K562 (cell line): ENCODE data around the gene RARA.
"Not testable (repeated sequence)": the region's sequence is repeated elsewhere in the genome, so short reads cannot be mapped to it uniquely, and the experiment has no call there.

ENCODE experiments used
- ATF2 ChIP-seq: sonication (generic); formaldehyde crosslinking; IDR thresholded peaks from 2 replicates; pipeline ENCODE4 v1.8.1; 2022; ENCODE audit warnings: missing genetic modification reagents
- BRCA1 ChIP-seq, 2 experiments: fragments of 450-650 bp in 1 of 2; sonication (generic) in 1 of 2; formaldehyde crosslinking in 1 of 2; IDR thresholded peaks; 2 replicates each; pipeline versions ENCODE4 v1.5.0 to v1.6.1; 2017 to 2020; ENCODE audit warnings: mild to moderate bottlenecking in 1 of 2, missing genetic modification reagents in 1 of 2
- BRD9 ChIP-seq: fragments of 450-650 bp; IDR thresholded peaks from 2 replicates; pipeline ENCODE4 v1.6.1; 2018; ENCODE audit warnings: low read depth; ENCODE audit not compliant: partially characterized antibody
- CBX2 ChIP-seq: fragments of 200-600 bp; sonication (generic); IDR thresholded peaks from one replicate; pipeline ENCODE4 v1.6.1; 2012; ENCODE audit warnings: mild to moderate bottlenecking, low read length, inconsistent platforms; ENCODE audit not compliant: insufficient read depth, poor library complexity, severe bottlenecking
- EHMT2 ChIP-seq: fragments of 450-650 bp; IDR thresholded peaks from 2 replicates; pipeline ENCODE4 v1.6.1; 2018; ENCODE audit warnings: antibody characterized with exemption
- EZH2 ChIP-seq: IDR thresholded peaks from 2 replicates; pipeline ENCODE4 v1.6.1; 2012; ENCODE audit warnings: low read depth, mild to moderate bottlenecking, inconsistent platforms, low read length, borderline replicate concordance
- MTA2 ChIP-seq: fragments of 450-650 bp; IDR thresholded peaks from 2 replicates; pipeline ENCODE4 v1.6.1; 2016; ENCODE audit warnings: low read depth
- USF2 ChIP-seq: sonication (generic); formaldehyde crosslinking; IDR thresholded peaks from 2 replicates; pipeline ENCODE4 v1.5.0; 2020; ENCODE audit warnings: missing genetic modification reagents
- ZBTB2 ChIP-seq: fragments of 450-650 bp; IDR thresholded peaks from 2 replicates; pipeline ENCODE4 v1.6.1; 2016; ENCODE audit warnings: antibody characterized with exemption
- TF ChIP-seq, protein P1 (sequence below): sonication (generic); formaldehyde crosslinking; IDR thresholded peaks from 2 replicates; pipeline ENCODE4 v1.9.0; 2022; ENCODE audit warnings: mild to moderate bottlenecking, missing genetic modification reagents

DNA sequence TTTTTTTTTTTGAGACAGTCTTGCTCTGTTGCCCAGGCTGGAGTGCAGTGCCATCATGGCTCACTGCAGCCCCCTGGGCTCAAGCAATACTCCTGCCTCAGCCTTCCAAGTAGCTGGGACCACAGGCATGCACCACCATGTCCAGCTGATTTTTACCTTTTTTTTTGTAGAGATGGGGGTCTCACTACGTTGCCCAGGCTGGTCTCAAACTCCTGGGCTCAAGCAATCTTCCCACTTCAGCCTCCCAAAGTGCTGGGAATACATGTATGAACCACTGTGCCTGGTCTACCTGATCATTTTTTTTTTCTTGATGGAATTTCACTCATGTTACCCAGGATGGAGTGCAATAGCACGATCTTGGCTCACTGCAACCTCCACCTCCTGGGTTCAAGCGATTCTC is 77.6 kb downstream of the RARA start:
- not testable (repeated sequence) for TF ChIP-seq EHMT2; ZBTB2; BRCA1 (IDR thresholded peaks at IDR 0.05); BRCA1 (CRISPR knock-in tag; IDR thresholded peaks at IDR 0.05); MTA2; CBX2; ATF2 (CRISPR knock-in tag); EZH2; USF2; BRD9
- TF ChIP-seq, protein P1, sequence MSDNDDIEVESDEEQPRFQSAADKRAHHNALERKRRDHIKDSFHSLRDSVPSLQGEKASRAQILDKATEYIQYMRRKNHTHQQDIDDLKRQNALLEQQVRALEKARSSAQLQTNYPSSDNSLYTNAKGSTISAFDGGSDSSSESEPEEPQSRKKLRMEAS (CRISPR knock-in tag), result not testable (repeated sequence)
